SU-DHL-6 (cell line): ENCODE results near the gene MBP.

Source experiments
- H2AFZ ChIP-seq: fragments of 200-600 bp; sonication (generic); 2 replicates; pipeline ENCODE4 v1.6.1; 2014; ENCODE audit warnings: low read depth, mild to moderate bottlenecking, moderate library complexity, mixed read lengths, antibody characterized with exemption, low read length; ENCODE audit not compliant: severe bottlenecking
- H3F3A ChIP-seq: fragments of 200-600 bp; shearing (Covaris generic); 2 replicates; pipeline ENCODE4 v1.6.0; 2016; ENCODE audit warnings: antibody characterized with exemption, mild to moderate bottlenecking; ENCODE audit not compliant: insufficient read depth
- H3K27ac ChIP-seq: fragments of 200-600 bp; sonication (generic); 2 replicates; pipeline ENCODE4 v1.5.1; 2016; ENCODE audit warnings: low read depth, mild to moderate bottlenecking, low read length, moderate library complexity, mixed read lengths
- H3K27me3 ChIP-seq: fragments of 200-600 bp; sonication (generic), shearing (Covaris generic); 2 replicates; pipeline ENCODE4 v1.6.0; 2014; ENCODE audit warnings: mild to moderate bottlenecking, low read length
- H3K36me3 ChIP-seq: fragments of 200-600 bp; sonication (generic); 2 replicates; pipeline ENCODE4 v1.6.1; 2014; ENCODE audit warnings: mild to moderate bottlenecking, low read length, mixed read lengths
- H3K4me2 ChIP-seq: fragments of 300-600, 200-600 bp; shearing (Covaris generic), sonication (generic); 2 replicates; pipeline ENCODE4 v1.6.0; 2014; ENCODE audit warnings: low read length, low read depth, mild to moderate bottlenecking; ENCODE audit not compliant: poor library complexity, severe bottlenecking
- H3K4me3 ChIP-seq: fragments of 200-600 bp; sonication (generic); 2 replicates; pipeline ENCODE4 v1.5.1; 2014; ENCODE audit warnings: antibody characterized with exemption, low read length, mild to moderate bottlenecking, mixed read lengths; ENCODE audit not compliant: insufficient read depth, poor library complexity, severe bottlenecking
- H3K79me2 ChIP-seq: fragments of 200-600 bp; sonication (generic); 2 replicates; pipeline ENCODE4 v1.6.1; 2014; ENCODE audit warnings: mild to moderate bottlenecking, low read length, moderate library complexity; ENCODE audit not compliant: insufficient read depth
- H3K9ac ChIP-seq: fragments of 200-600 bp; sonication (generic); 2 replicates; pipeline ENCODE4 v1.7.0; 2014; ENCODE audit warnings: mild to moderate bottlenecking, low read length
- H3K9me2 ChIP-seq: fragments of 200-600 bp; sonication (generic); replicated peaks from 2 replicates; pipeline ENCODE4 v1.6.1; 2014; ENCODE audit warnings: low read length; ENCODE audit not compliant: insufficient read depth
- H3K9me3 ChIP-seq: fragments of 200-600 bp; sonication (generic); 2 replicates; pipeline ENCODE4 v1.6.1; 2014; ENCODE audit warnings: low read length, mixed read lengths; ENCODE audit not compliant: insufficient read depth
- H4K20me1 ChIP-seq: fragments of 200-600 bp; sonication (generic); 2 replicates; pipeline ENCODE4 v1.6.1; 2014; ENCODE audit warnings: low read depth, mild to moderate bottlenecking, antibody characterized with exemption, low read length, moderate library complexity, mixed read lengths
- EZH2phosphoT487 ChIP-seq: fragments of 200-600 bp; sonication (generic), shearing (Covaris generic); conservative IDR thresholded peaks from 2 replicates; pipeline ENCODE4 v1.6.1; 2018; ENCODE audit warnings: mild to moderate bottlenecking, antibody characterized with exemption, low read length, moderate library complexity, mixed read lengths
- TF ChIP-seq, protein P1 (sequence below): fragments of 200-600 bp; sonication (generic); IDR thresholded peaks from one replicate; pipeline ENCODE4 v1.5.1; 2017; ENCODE audit warnings: antibody characterized with exemption, mild to moderate bottlenecking, low read length, moderate library complexity; ENCODE audit not compliant: insufficient read depth, poor library complexity, severe bottlenecking

MBP gene

DNA sequence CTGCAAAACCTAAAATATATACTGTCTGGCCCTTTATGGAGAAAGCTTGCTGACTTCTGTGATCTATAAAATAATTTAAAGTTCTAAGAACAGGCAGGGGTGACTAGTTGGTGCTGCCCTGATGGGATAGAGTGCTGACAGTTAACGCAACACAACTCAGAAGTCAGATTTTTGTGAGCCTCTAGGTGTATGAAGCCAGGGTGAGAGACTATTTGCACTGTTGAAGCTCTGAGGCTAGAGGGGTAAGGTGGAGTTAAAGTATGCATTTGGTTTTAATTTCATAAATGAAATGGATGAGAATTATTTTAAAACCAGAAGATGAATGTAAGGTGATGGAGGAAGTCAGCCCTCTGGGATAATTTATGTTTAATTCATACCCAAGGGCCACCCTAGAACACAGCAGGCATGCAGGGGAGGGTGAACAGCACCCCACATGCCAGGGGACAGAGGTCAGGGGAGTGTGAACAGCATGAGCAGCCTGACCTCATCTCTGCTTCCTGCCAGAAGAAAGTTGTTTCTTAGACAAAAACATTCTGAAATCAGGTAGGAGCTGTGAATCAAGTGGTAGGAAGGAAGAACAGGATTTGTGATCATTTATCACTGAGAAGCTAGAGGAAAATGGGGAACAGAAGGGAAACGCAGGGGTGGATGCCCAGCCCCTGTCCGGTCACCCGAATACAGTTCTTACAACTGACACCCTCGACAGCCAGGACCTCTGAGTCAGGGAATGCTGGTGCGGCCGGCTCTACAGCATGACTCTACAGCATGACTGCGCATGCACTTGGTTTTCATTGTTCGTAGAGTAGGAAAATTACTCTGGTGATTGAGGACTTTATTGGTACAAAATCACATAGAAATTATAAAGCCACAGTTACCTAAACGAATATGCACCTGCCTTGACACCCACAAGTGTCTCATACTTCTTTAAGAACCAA is 93.1 kb downstream of the MBP start:
- peaks cover 46% of the 10 kb centered on the region for H3K79me2 ChIP-seq
- no peaks in the 10 kb centered on the region for H4K20me1 ChIP-seq
- peaks cover 7% of the 10 kb centered on the region for H3K36me3 ChIP-seq
- H3K4me3 ChIP-seq, result no peak overlapping the region
- no peak for TF ChIP-seq EZH2phosphoT487
- TF ChIP-seq, protein P1, sequence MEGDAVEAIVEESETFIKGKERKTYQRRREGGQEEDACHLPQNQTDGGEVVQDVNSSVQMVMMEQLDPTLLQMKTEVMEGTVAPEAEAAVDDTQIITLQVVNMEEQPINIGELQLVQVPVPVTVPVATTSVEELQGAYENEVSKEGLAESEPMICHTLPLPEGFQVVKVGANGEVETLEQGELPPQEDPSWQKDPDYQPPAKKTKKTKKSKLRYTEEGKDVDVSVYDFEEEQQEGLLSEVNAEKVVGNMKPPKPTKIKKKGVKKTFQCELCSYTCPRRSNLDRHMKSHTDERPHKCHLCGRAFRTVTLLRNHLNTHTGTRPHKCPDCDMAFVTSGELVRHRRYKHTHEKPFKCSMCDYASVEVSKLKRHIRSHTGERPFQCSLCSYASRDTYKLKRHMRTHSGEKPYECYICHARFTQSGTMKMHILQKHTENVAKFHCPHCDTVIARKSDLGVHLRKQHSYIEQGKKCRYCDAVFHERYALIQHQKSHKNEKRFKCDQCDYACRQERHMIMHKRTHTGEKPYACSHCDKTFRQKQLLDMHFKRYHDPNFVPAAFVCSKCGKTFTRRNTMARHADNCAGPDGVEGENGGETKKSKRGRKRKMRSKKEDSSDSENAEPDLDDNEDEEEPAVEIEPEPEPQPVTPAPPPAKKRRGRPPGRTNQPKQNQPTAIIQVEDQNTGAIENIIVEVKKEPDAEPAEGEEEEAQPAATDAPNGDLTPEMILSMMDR, result no peak
- no peak overlapping the region for H3K9ac ChIP-seq
- H3K27me3 ChIP-seq, result no peaks in the 10 kb centered on the region
- H3F3A ChIP-seq, result peaks cover 9% of the 10 kb centered on the region; the same call in 1 of the 2 replicates
- H3K27ac ChIP-seq, result no peak overlapping the region
- H3K9me3 ChIP-seq, result no peaks in the 10 kb centered on the region
- H3K9me2 ChIP-seq, result no peaks in the 10 kb centered on the region
- H2AFZ ChIP-seq, result no peak overlapping the region
- H3K4me2 ChIP-seq, result no peak overlapping the region

DNA sequence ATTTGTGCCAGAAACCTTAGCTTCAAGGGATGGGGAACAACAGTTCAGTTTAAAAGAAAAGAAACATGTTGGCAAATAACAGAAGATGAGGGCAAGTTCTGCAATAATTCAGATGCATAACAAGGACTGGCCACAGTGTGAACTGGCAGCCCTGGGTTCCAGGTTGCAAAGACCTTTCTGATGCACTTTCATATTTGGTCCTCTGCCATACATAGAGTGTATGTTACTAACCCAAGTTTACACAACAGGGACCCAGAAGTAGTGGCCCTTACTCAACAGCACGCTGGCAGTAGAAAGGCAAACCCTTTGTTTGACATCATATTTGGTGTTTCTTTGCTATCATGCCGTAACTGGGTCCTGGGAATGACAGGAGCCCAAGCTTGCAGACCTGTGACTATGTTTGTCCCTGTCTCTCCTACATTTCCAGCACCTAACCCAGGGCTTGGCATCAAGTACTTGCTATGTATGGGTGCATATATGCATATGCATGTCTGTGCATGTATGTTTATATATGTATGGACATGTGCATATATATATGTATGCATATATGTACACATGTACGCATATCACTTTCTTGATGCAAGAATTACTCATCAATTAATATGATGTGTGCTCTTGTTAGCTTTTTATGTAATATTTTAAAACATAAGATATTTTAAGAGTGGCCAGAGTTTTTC is 94.3 kb downstream of the MBP start:
- peaks cover 8% of the 10 kb centered on the region; the same call in 1 of the 2 replicates for H3F3A ChIP-seq
- H3K4me3 ChIP-seq, result no peak overlapping the region
- TF ChIP-seq EZH2phosphoT487, result no peak
- TF ChIP-seq, protein P1, result no peak
- no peaks in the 10 kb centered on the region for H3K9me2 ChIP-seq
- no peak overlapping the region for H3K4me2 ChIP-seq
- no peak overlapping the region for H2AFZ ChIP-seq
- H3K36me3 ChIP-seq, result peaks cover 7% of the 10 kb centered on the region
- no peaks in the 10 kb centered on the region for H3K9me3 ChIP-seq
- H3K79me2 ChIP-seq, result peaks cover 48% of the 10 kb centered on the region
- H4K20me1 ChIP-seq, result no peaks in the 10 kb centered on the region
- H3K27me3 ChIP-seq, result no peaks in the 10 kb centered on the region
- no peak overlapping the region for H3K27ac ChIP-seq
- H3K9ac ChIP-seq, result no peak overlapping the region

DNA sequence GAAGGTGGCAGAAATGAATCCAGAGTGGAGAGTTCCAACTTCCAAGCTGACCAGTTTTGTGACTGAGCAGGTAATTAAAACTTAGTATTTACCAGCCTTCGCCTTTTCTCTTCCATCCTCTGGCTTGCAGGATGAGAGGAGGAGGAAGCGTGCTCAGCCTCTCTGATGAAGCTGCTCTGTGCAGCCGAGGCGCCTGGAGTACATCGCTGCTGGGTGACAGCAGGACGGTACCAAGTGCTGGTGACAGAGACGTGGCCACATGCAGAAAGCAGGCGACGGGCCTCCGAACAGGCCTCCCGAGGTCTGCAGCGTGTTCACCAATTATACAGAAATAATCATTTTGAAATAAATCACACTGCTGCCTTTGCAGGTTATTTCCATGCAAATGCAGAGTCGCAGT is 95.0 kb downstream of the MBP start:
- Histone ChIP-seq H2AFZ (no peak overlapping the region), H3K27ac (no peak overlapping the region), H3K9ac (no peak overlapping the region), H3F3A (0 out of 2 replicates have a peak, but pooled peaks cover under 1% of the 10 kb centered on the region), H3K4me3 (no peak overlapping the region), H3K4me2 (no peak overlapping the region), H3K36me3 (peaks cover 7% of the 10 kb centered on the region), H3K9me3 (no peaks in the 10 kb centered on the region), H3K27me3 (no peaks in the 10 kb centered on the region), H3K9me2 (no peaks in the 10 kb centered on the region), H4K20me1 (no peaks in the 10 kb centered on the region), H3K79me2 (peaks cover 56% of the 10 kb centered on the region)
- TF ChIP-seq EZH2phosphoT487, result no peak
- TF ChIP-seq, protein P1, result no peak
